ENCODE results near the gene TOMM20L.
A peak's percentile ranks its signal among the peaks of the same experiment; 100 is the strongest.
"Not testable (repeated sequence)": the region's sequence is repeated elsewhere in the genome, so short reads cannot be mapped to it uniquely, and the experiment has no call there.

TOMM20L gene

GRCh38 chr14:58395812-58396788, at the start of gene TOMM20L:
Gene TOMM20L (plus strand): TSS chr14:58395930. CDS start chr14:58395958, 28 bp downstream.
- peak; percentile 44 to 70 (median 59) for DNase-seq

GRCh38 chr14:58353516-58354299, 42.0 kb upstream of the TOMM20L start:
- no peak for DNase-seq

GRCh38 chr14:58354808-58355207, 40.9 kb upstream of the TOMM20L start:
- no peak for DNase-seq

- no peak for DNase-seq
These were observed 39.5 kb upstream of the TOMM20L start for GRCh38 chr14:58356268-58356667.

- not testable (repeated sequence) for DNase-seq
These were observed 33.5 kb upstream of the TOMM20L start for GRCh38 chr14:58362272-58362671.

- DNase-seq: no peak
These were observed 32.8 kb upstream of the TOMM20L start for GRCh38 chr14:58362798-58363412.

GRCh38 chr14:58364316-58364715, 31.4 kb upstream of the TOMM20L start:
- DNase-seq: no peak

- DNase-seq: no peak
These were observed 28.4 kb upstream of the TOMM20L start for GRCh38 chr14:58367296-58367695.

- DNase-seq: no peak
These were observed 26.8 kb upstream of the TOMM20L start for GRCh38 chr14:58368956-58369355.

- DNase-seq: no peak
These were observed 18.9 kb upstream of the TOMM20L start for GRCh38 chr14:58376791-58377190.

- DNase-seq: no peak
These were observed 4.9 kb upstream of the TOMM20L start for GRCh38 chr14:58390830-58391229.

GRCh38 chr14:58395562-58395811, 243 bp upstream of the TOMM20L start:
- DNase-seq: no peak

- DNase-seq: no peak
These were observed 1.4 kb downstream of the TOMM20L start for GRCh38 chr14:58397156-58397555.

- DNase-seq: no peak
These were observed 2.8 kb downstream of the TOMM20L start for GRCh38 chr14:58398495-58398894.

- no peak for DNase-seq
These were observed 3.2 kb downstream of the TOMM20L start for GRCh38 chr14:58398895-58399294.

GRCh38 chr14:58401587-58401986, 5.9 kb downstream of the TOMM20L start:
- DNase-seq: no peak

GRCh38 chr14:58408681-58409215, 13.0 kb downstream of the TOMM20L start:
- DNase-seq: no peak

GRCh38 chr14:58414845-58415244, 19.1 kb downstream of the TOMM20L start:
- DNase-seq: no peak

- no peak for DNase-seq
These were observed 20.2 kb downstream of the TOMM20L start for GRCh38 chr14:58415636-58416547.

GRCh38 chr14:58416934-58417333, 21.2 kb downstream of the TOMM20L start:
- DNase-seq: not testable (repeated sequence)

- peak; percentile 10 to 33 (median 18) for DNase-seq
These were observed 31.0 kb downstream of the TOMM20L start for GRCh38 chr14:58426670-58427280.
